SK-N-SH (cell line): ENCODE data around the gene GMEB1.

ENCODE experiments used
- EP300 ChIP-seq, 2 experiments: IDR thresholded peaks; 2 replicates each; pipeline versions ENCODE4 v1.4.0 to v1.6.1; 2012; ENCODE audit warnings: borderline replicate concordance in 1 of 2, low read depth in 1 of 2, low read length in 1 of 2
- EZH2phosphoT487 ChIP-seq: fragments of 200-600 bp; sonication (generic); IDR thresholded peaks from 2 replicates; pipeline ENCODE4 v1.6.1; 2017; ENCODE audit warnings: low read depth, mixed run types, mild to moderate bottlenecking, antibody characterized with exemption, moderate library complexity, borderline replicate concordance
- JUND ChIP-seq: IDR thresholded peaks from 2 replicates; pipeline ENCODE4 v1.4.0; 2012
- MEF2A ChIP-seq: IDR thresholded peaks from 2 replicates; pipeline ENCODE4 v1.4.0; 2012; ENCODE audit warnings: low read depth, borderline replicate concordance
- MXI1 ChIP-seq: IDR thresholded peaks from 2 replicates; pipeline ENCODE4 v1.6.1; 2012; ENCODE audit warnings: mild to moderate bottlenecking, low read depth, low read length, improper control_type of control experiment
- RAD21 ChIP-seq: IDR thresholded peaks from 2 replicates; pipeline ENCODE4 v1.6.1; 2012; ENCODE audit warnings: mild to moderate bottlenecking, low read length
- RCOR1 ChIP-seq: fragments of 150-350 bp; IDR thresholded peaks from 2 replicates; pipeline ENCODE4 v1.6.1; 2017; ENCODE audit warnings: antibody characterized with exemption, low read length
- SIN3A ChIP-seq: IDR thresholded peaks from 2 replicates; pipeline ENCODE4 v1.6.1; 2012; ENCODE audit warnings: low read depth, mild to moderate bottlenecking, low read length, moderate library complexity, borderline replicate concordance
- YY1 ChIP-seq: IDR thresholded peaks from 2 replicates; pipeline ENCODE4 v1.4.0; 2012; ENCODE audit warnings: low read depth, mild to moderate bottlenecking
- TF ChIP-seq, protein P1 (sequence below): fragments of 200-600 bp; sonication (generic); IDR thresholded peaks from 2 replicates; pipeline ENCODE4 v1.6.1; 2017; ENCODE audit warnings: antibody characterized with exemption, mild to moderate bottlenecking, moderate library complexity
- TF ChIP-seq, protein P2 (sequence below): fragments of 150-350 bp; IDR thresholded peaks from 2 replicates; pipeline ENCODE4 v1.6.1; 2016; ENCODE audit warnings: mild to moderate bottlenecking, low read depth, low read length
- TF ChIP-seq, protein P3 (sequence below): IDR thresholded peaks from 2 replicates; pipeline ENCODE4 v1.4.0; 2012; ENCODE audit warnings: low read depth, borderline replicate concordance
- TF ChIP-seq, protein P4 (sequence below): IDR thresholded peaks from 2 replicates; pipeline ENCODE4 v1.4.0; 2012; ENCODE audit warnings: low read depth

DNA sequence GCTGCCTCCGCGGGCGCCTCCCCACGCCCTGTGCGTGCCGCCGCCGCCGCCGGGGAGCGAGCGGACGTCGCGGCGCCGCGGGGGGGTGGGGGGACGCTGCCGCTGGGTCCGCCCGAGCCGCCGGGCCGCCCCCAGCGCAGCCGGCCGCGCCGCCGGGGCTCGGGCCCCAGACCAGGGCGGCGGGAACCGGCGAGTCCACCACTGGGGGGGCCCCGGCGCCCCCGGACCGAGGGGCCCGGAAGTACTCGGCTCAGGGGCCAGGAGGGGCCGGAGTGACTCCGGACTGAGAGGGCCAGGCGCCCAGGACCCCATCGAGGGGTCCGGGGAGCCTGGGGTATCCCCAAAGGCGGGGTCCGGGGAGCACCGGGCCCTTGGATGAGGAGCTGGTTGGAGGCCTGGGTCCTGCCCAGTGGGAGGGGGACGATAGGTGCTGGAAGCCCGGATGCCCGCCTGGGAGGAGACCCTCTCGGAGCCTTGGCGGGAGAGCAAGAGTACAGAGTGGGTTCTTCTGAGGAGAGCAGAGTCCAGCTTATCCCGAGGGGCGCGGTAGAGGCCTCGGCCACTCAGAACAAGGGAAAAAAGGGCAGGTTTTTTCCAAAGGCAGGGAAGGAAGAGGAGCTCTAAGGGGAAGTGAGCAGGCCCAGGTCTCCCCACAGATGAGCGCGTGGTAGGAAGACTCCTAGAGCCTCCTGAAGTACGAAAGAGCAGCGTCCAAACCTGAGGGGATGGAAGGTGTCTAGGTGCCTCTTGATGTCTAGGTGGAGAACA lies 556 bp downstream of the GMEB1 start:
- TF ChIP-seq, protein P1, sequence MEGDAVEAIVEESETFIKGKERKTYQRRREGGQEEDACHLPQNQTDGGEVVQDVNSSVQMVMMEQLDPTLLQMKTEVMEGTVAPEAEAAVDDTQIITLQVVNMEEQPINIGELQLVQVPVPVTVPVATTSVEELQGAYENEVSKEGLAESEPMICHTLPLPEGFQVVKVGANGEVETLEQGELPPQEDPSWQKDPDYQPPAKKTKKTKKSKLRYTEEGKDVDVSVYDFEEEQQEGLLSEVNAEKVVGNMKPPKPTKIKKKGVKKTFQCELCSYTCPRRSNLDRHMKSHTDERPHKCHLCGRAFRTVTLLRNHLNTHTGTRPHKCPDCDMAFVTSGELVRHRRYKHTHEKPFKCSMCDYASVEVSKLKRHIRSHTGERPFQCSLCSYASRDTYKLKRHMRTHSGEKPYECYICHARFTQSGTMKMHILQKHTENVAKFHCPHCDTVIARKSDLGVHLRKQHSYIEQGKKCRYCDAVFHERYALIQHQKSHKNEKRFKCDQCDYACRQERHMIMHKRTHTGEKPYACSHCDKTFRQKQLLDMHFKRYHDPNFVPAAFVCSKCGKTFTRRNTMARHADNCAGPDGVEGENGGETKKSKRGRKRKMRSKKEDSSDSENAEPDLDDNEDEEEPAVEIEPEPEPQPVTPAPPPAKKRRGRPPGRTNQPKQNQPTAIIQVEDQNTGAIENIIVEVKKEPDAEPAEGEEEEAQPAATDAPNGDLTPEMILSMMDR = no peak
- TF ChIP-seq RAD21 (no peak), MEF2A (no peak), EP300 (IDR thresholded peaks at IDR 0.05; ENCODE audit: borderline replicate concordance in 1 of 2, low read depth in 1 of 2, low read length in 1 of 2) (no peak), YY1 (no peak), JUND (no peak), MXI1 (no peak), RCOR1 (no peak), EZH2phosphoT487 (no peak), SIN3A (no peak)
- TF ChIP-seq, protein P2, sequence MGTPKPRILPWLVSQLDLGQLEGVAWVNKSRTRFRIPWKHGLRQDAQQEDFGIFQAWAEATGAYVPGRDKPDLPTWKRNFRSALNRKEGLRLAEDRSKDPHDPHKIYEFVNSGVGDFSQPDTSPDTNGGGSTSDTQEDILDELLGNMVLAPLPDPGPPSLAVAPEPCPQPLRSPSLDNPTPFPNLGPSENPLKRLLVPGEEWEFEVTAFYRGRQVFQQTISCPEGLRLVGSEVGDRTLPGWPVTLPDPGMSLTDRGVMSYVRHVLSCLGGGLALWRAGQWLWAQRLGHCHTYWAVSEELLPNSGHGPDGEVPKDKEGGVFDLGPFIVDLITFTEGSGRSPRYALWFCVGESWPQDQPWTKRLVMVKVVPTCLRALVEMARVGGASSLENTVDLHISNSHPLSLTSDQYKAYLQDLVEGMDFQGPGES = no peak
- TF ChIP-seq, protein P3, sequence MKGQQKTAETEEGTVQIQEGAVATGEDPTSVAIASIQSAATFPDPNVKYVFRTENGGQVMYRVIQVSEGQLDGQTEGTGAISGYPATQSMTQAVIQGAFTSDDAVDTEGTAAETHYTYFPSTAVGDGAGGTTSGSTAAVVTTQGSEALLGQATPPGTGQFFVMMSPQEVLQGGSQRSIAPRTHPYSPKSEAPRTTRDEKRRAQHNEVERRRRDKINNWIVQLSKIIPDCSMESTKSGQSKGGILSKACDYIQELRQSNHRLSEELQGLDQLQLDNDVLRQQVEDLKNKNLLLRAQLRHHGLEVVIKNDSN = no peak
- TF ChIP-seq, protein P4, sequence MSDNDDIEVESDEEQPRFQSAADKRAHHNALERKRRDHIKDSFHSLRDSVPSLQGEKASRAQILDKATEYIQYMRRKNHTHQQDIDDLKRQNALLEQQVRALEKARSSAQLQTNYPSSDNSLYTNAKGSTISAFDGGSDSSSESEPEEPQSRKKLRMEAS = peak; percentile 79; the same call in 1 of the 2 replicates
